ENCODE data around the gene MAD1L1. TPM values are rescaled to one million over a fixed set of nuclear protein-coding genes. Genes with fewer than 3 reads are reported as not detected.
A peak's percentile ranks its signal among the peaks of the same experiment; 100 is the strongest.

The MAD1L1 gene
- total RNA-seq, 4 donors from 2014 or later, result 22.3 to 56.6 (median 35.0) TPM

GRCh38 chr7:1901431-1902210 is 331.1 kb downstream of the MAD1L1 start:
- ATAC-seq, result peak; percentile 19

GRCh38 chr7:1900847-1901246 is 331.9 kb downstream of the MAD1L1 start:
- no peaks in the 10 kb centered on the region for H3K27me3 ChIP-seq
- H3K27ac ChIP-seq, result no peak overlapping the region
- WGBS, 2 donors (ENCODE audit: low coverage in 1 of 2), result 83% methylated on average over 1 of the region's 13 CpGs; no CpG with 5 or more reads in 1 of the 2 donors
- H3K9me3 ChIP-seq, result no peaks in the 10 kb centered on the region
- H3K4me1 ChIP-seq, result peaks cover 0 to 11% (median 0%) of the 10 kb centered on the region in 3 donors
- no peak overlapping the region for H3K4me3 ChIP-seq
- peaks cover 0 to 27% of the 10 kb centered on the region in 2 donors for H3K36me3 ChIP-seq
- ATAC-seq, result no peak
- TF ChIP-seq CTCF (IDR thresholded peaks at IDR 0.05) (no peak), POLR2AphosphoS5 (IDR thresholded peaks at IDR 0.05) (no peak), POLR2A (IDR thresholded peaks at IDR 0.05) (no peak), EP300 (IDR thresholded peaks at IDR 0.05) (no peak)

More at GRCh38 chr7:1901431-1902210, 331.1 kb downstream of the MAD1L1 start:
- peaks cover 0 to 11% (median 0%) of the 10 kb centered on the region in 3 donors for H3K4me1 ChIP-seq
- TF ChIP-seq EP300 (IDR thresholded peaks at IDR 0.05) (no peak), POLR2AphosphoS5 (IDR thresholded peaks at IDR 0.05) (no peak), POLR2A (IDR thresholded peaks at IDR 0.05) (no peak), CTCF (IDR thresholded peaks at IDR 0.05) (no peak)
- H3K9me3 ChIP-seq, result no peaks in the 10 kb centered on the region
- no peak overlapping the region for H3K27ac ChIP-seq
- H3K4me3 ChIP-seq, result no peak overlapping the region
- no CpG with 5 or more reads among the region's 18 CpGs for WGBS, 2 donors (ENCODE audit: low coverage in 1 of 2)
- H3K36me3 ChIP-seq, result peaks cover 0 to 21% of the 10 kb centered on the region in 2 donors
- no peaks in the 10 kb centered on the region for H3K27me3 ChIP-seq

- no peak for TF ChIP-seq CTCF (IDR thresholded peaks at IDR 0.05)
- TF ChIP-seq POLR2A (IDR thresholded peaks at IDR 0.05), result no peak
- no peak for TF ChIP-seq POLR2AphosphoS5 (IDR thresholded peaks at IDR 0.05)
- no peak for TF ChIP-seq EP300 (IDR thresholded peaks at IDR 0.05)
- ATAC-seq, result no peak
- Histone ChIP-seq H3K4me1 (peaks cover 0 to 11% (median 0%) of the 10 kb centered on the region in 3 donors), H3K9me3 (no peaks in the 10 kb centered on the region), H3K4me3 (no peak overlapping the region), H3K27me3 (no peaks in the 10 kb centered on the region), H3K36me3 (peaks cover 0 to 32% of the 10 kb centered on the region in 2 donors), H3K27ac (no peak overlapping the region)
- WGBS, 2 donors (ENCODE audit: low coverage in 1 of 2), result 91 to 100% methylated on average over 1 to 10 of the region's 34 CpGs
These were observed 332.6 kb downstream of the MAD1L1 start for GRCh38 chr7:1899951-1900762.

DNA sequence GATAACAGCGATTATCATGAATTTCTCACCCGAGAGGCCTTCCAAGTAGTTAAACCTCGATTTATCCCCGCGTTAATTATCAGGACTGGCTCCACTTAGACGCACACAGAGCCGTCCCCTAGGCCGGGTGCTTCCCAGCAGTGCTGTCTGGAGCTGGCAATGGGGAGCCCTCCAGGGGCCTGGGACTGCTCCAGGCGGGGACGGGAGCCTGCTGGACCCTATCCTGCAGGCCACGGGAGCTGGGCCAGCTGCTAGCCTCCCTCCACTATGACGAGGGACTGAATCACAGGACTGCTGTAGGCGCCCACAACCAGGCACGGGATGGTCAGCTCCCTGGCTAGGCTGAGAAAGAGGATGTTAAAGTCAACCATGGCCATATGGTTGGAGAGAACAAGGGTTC is 333.5 kb downstream of the MAD1L1 start:
- Histone ChIP-seq H3K27me3 (no peaks in the 10 kb centered on the region), H3K36me3 (peaks cover 0 to 36% of the 10 kb centered on the region in 2 donors), H3K4me1 (peaks cover 0 to 11% (median 0%) of the 10 kb centered on the region in 3 donors), H3K9me3 (no peaks in the 10 kb centered on the region), H3K4me3 (no peak overlapping the region), H3K27ac (no peak overlapping the region)
- TF ChIP-seq POLR2A (IDR thresholded peaks at IDR 0.05) (no peak), CTCF (IDR thresholded peaks at IDR 0.05) (no peak), EP300 (IDR thresholded peaks at IDR 0.05) (no peak), POLR2AphosphoS5 (IDR thresholded peaks at IDR 0.05) (no peak)
- 80% methylated on average over 2 of the region's 14 CpGs; no CpG with 5 or more reads in 1 of the 2 donors for WGBS, 2 donors (ENCODE audit: low coverage in 1 of 2)
- peak; percentile 46 for ATAC-seq
